COLO829 (cell line): ENCODE data around the gene REEP5.
"Not testable (repeated sequence)": the region's sequence is repeated elsewhere in the genome, so short reads cannot be mapped to it uniquely, and the experiment has no call there.

Experiments
- DNase-seq: peaks from one replicate; pipeline ENCODE4 v3.0.0; 2012; ENCODE audit warnings: low spot score

The REEP5 gene

GRCh38 chr5:112921833-112922817 lies at the start of gene REEP5:
REEP5 (minus strand) TSS chr5:112922227; CDS start chr5:112922190, 37 bp downstream.
- peak; percentile 29 for DNase-seq

GRCh38 chr5:112971276-112971675 lies 49.2 kb upstream of the REEP5 start:
- DNase-seq, result no peak

GRCh38 chr5:112968411-112969106 lies 46.5 kb upstream of the REEP5 start:
- no peak for DNase-seq

GRCh38 chr5:112967520-112968083 lies 45.6 kb upstream of the REEP5 start:
- DNase-seq, result no peak

- DNase-seq, result no peak
Observed at GRCh38 chr5:112965733-112966306, 43.8 kb upstream of the REEP5 start.

GRCh38 chr5:112963374-112963733 lies 41.3 kb upstream of the REEP5 start:
- not testable (repeated sequence) for DNase-seq

- DNase-seq, result no peak
Observed at GRCh38 chr5:112960863-112961504, 39.0 kb upstream of the REEP5 start.

GRCh38 chr5:112960315-112960714 lies 38.3 kb upstream of the REEP5 start:
- no peak for DNase-seq

- DNase-seq, result not testable (repeated sequence)
Observed at GRCh38 chr5:112959872-112960271, 37.8 kb upstream of the REEP5 start.

- DNase-seq, result peak; percentile 83
Observed at GRCh38 chr5:112958093-112959088, 36.4 kb upstream of the REEP5 start.

GRCh38 chr5:112957036-112957808 lies 35.2 kb upstream of the REEP5 start:
- DNase-seq, result no peak

GRCh38 chr5:112956606-112957005 lies 34.6 kb upstream of the REEP5 start:
- DNase-seq, result no peak

- no peak for DNase-seq
Observed at GRCh38 chr5:112951124-112951702, 29.2 kb upstream of the REEP5 start.

GRCh38 chr5:112948458-112948857 lies 26.4 kb upstream of the REEP5 start:
- no peak for DNase-seq

GRCh38 chr5:112940670-112941069 lies 18.6 kb upstream of the REEP5 start:
- DNase-seq, result no peak

- no peak for DNase-seq
Observed at GRCh38 chr5:112938286-112938685, 16.3 kb upstream of the REEP5 start.

GRCh38 chr5:112935675-112936074 lies 13.6 kb upstream of the REEP5 start:
- DNase-seq, result no peak

GRCh38 chr5:112934366-112934663 lies 12.3 kb upstream of the REEP5 start:
- DNase-seq, result no peak

GRCh38 chr5:112933651-112934365 lies 11.8 kb upstream of the REEP5 start:
- DNase-seq, result no peak
